Tibial nerve (tissue), 4 donors: ENCODE measurements around the gene TCF25. TPM values are rescaled to one million over a fixed set of nuclear protein-coding genes. Genes with fewer than 3 reads are reported as not detected.
A peak's percentile ranks its signal among the peaks of the same experiment; 100 is the strongest.
"Not testable (repeated sequence)": the region's sequence is repeated elsewhere in the genome, so short reads cannot be mapped to it uniquely, and the experiment has no call there.

Experiments
- DNase-seq, 2 donors: peaks; one replicate each; pipeline ENCODE4 v3.0.0-alpha.2; 2019; ENCODE audit warnings: low spot score in 2 of 2
- H3K27ac ChIP-seq, 4 donors: fragments of 200-600 bp; sonication (generic) in 3 of 4; one replicate each; pipeline ENCODE4 v1.5.1; 2017 to 2019; ENCODE audit warnings: mild to moderate bottlenecking in 1 of 4
- H3K27me3 ChIP-seq, 2 donors: fragments of 200-600 bp; sonication (generic) in 1 of 2; one replicate each; pipeline versions ENCODE4 v1.5.1 to v1.6.0; 2017 to 2019
- H3K36me3 ChIP-seq, 3 donors: fragments of 200-600 bp; sonication (generic); one replicate each; pipeline ENCODE4 v1.5.1; 2018 to 2019
- H3K4me1 ChIP-seq, 4 donors: fragments of 200-600 bp; sonication (generic) in 3 of 4; one replicate each; pipeline ENCODE4 v1.5.1; 2017 to 2019
- H3K4me3 ChIP-seq, 4 donors: fragments of 200-600 bp; sonication (generic) in 3 of 4; one replicate each; pipeline ENCODE4 v1.5.1; 2017 to 2019; ENCODE audit warnings: mild to moderate bottlenecking in 1 of 4, moderate library complexity in 1 of 4
- H3K9me3 ChIP-seq, 4 donors: fragments of 200-600 bp; sonication (generic) in 3 of 4; one replicate each; pipeline ENCODE4 v1.5.1; 2017 to 2019
- EP300 ChIP-seq, 2 donors: sonication (generic); formaldehyde crosslinking; IDR thresholded peaks; one replicate each; pipeline ENCODE4 v1.6.1; 2017; ENCODE audit warnings: antibody characterized with exemption in 2 of 2, mild to moderate bottlenecking in 1 of 2
- POLR2A ChIP-seq, 2 donors: fragments of 450-650 bp; IDR thresholded peaks; one replicate each; pipeline ENCODE4 v1.6.1; 2017; ENCODE audit warnings: antibody characterized with exemption in 2 of 2, mild to moderate bottlenecking in 2 of 2, moderate library complexity in 2 of 2
- WGBS, 2 donors: methylation state at CpG; one replicate each; pipeline ENCODE4 v1.1.5; 2018; 5-methylcytosine and 5-hydroxymethylcytosine counted together
- total RNA-seq, 4 donors: library from RNA; depleted of rRNA; stranded (reverse); fragments of >200 nt; gene quantifications; one replicate each; pipeline ENCODE4 v1.1.0, GENCODE V29; 2016
- TF ChIP-seq, protein P1 (sequence below), 5 experiments: fragments of 200-600 bp in 3 of 5; fragments of 450-650 bp in 2 of 5; sonication (generic) in 3 of 5; IDR thresholded peaks; one replicate each; pipeline ENCODE4 v1.5.1; 2016 to 2019; ENCODE audit warnings: antibody characterized with exemption in 5 of 5, mild to moderate bottlenecking in 3 of 5, moderate library complexity in 2 of 5

The TCF25 gene
- total RNA-seq, 4 donors from 2014 or later: 181 to 350 (median 290) TPM

DNA sequence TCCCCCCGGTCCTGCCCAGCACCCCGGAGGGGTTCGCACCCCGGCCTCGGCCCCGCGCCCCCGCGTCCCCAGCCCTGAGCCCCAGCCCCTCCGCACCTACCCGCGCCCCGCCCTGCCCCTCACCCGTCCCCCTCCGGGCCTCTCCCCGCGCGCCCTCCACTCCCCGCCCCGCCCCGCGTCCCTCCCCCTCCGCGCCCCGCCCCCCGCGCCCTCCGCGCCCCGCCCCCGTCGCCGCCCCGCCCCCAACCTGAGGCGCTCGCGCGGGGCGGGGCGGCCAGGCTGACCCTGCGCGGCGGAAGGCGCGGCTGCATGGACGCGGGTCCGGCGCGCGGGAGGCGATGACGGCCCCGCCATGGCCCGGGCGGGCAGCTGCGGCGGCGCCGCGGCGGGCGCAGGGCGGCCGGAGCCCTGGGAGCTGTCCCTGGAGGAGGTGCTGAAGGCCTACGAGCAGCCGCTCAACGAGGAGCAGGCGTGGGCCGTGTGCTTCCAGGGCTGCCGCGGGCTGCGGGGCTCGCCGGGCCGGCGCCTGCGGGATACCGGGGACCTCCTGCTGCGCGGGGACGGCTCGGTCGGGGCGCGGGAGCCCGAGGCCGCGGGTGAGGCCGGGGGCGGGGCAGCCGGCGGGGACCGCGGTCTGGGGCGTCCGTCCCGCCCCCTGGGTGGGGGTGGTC, 45.1 kb upstream of the TCF25 start, which contains the start of gene SPIRE2:
SPIRE2 (plus strand) TSS at position 277 of the 671 bp plus-strand sequence; CDS start at position 353, 76 bp downstream.
- H3K4me1 ChIP-seq: peaks cover 0 to 17% (median 6%) of the 10 kb centered on the region in 4 donors
- no peaks in the 10 kb centered on the region for H3K9me3 ChIP-seq
- no peaks in the 10 kb centered on the region for H3K27me3 ChIP-seq
- no peaks in the 10 kb centered on the region for H3K36me3 ChIP-seq
- peak within 1 kb of the TSS in 3 of 4 donors; percentile 27 to 49 (median 34) for H3K4me3 ChIP-seq
- TF ChIP-seq POLR2A (IDR thresholded peaks at IDR 0.05) (no peak), EP300 (IDR thresholded peaks at IDR 0.05) (no peak)
- TF ChIP-seq, protein P1, sequence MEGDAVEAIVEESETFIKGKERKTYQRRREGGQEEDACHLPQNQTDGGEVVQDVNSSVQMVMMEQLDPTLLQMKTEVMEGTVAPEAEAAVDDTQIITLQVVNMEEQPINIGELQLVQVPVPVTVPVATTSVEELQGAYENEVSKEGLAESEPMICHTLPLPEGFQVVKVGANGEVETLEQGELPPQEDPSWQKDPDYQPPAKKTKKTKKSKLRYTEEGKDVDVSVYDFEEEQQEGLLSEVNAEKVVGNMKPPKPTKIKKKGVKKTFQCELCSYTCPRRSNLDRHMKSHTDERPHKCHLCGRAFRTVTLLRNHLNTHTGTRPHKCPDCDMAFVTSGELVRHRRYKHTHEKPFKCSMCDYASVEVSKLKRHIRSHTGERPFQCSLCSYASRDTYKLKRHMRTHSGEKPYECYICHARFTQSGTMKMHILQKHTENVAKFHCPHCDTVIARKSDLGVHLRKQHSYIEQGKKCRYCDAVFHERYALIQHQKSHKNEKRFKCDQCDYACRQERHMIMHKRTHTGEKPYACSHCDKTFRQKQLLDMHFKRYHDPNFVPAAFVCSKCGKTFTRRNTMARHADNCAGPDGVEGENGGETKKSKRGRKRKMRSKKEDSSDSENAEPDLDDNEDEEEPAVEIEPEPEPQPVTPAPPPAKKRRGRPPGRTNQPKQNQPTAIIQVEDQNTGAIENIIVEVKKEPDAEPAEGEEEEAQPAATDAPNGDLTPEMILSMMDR (IDR thresholded peaks at IDR 0.05): no peak
- DNase-seq: peak in 1 of 2 donors; percentile 38
- peak within 1 kb of the TSS in 1 of 4 donors; percentile 62 for H3K27ac ChIP-seq
- WGBS, 2 donors: 0% methylated on average over 43 of the region's 98 CpGs; no CpG with 5 or more reads in 1 of the 2 donors

DNA sequence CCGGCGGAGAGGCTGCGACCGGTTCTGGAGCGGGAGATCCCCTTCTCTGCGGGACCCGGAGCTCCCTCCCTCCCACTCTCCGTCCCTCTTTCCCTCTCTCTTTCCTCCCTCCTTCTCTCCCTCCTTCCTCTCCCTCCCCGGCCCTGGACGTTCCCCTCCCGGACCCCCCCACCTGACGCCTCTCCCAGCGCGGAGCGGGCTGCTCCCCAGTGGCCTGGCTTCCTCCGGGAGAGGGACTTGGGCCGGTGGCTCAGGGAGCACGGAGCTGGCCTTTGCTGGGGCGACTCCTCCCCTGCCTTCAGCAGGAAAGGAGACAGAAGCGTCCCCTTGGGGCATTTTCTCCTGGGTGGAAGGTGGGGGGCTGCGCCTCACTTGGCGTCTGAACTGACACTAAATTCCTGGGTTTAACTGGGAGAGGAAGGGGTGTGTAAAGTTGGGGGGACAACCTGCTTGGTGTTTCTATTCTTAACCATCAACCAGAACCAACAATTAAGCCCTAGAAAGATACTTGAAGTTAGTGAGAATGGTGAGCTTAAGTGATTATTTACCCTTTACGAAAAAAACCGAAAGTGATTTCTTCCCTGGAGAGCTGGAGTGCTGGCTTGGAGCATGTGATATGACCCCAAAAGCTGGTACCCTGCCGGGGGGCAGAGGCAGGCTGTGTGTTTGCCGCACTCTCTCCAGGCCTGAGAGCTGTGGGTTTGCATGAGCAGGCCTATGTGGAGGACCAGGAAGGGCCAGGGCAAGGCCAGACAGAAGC, 44.3 kb upstream of the TCF25 start:
- no peak for DNase-seq
- no peaks in the 10 kb centered on the region for H3K36me3 ChIP-seq
- H3K27me3 ChIP-seq: no peaks in the 10 kb centered on the region
- H3K9me3 ChIP-seq: no peaks in the 10 kb centered on the region
- WGBS, 2 donors: 14 to 17% methylated on average over 19 to 26 of the region's 26 CpGs
- peak overlapping the region in 3 of 4 donors; percentile 27 to 49 (median 30) for H3K4me3 ChIP-seq
- H3K4me1 ChIP-seq: peaks cover 0 to 17% (median 6%) of the 10 kb centered on the region in 4 donors
- TF ChIP-seq EP300 (IDR thresholded peaks at IDR 0.05) (no peak), POLR2A (IDR thresholded peaks at IDR 0.05) (no peak)
- TF ChIP-seq, protein P1 (IDR thresholded peaks at IDR 0.05): no peak
- peak overlapping the region in 1 of 4 donors; percentile 62 for H3K27ac ChIP-seq

DNA sequence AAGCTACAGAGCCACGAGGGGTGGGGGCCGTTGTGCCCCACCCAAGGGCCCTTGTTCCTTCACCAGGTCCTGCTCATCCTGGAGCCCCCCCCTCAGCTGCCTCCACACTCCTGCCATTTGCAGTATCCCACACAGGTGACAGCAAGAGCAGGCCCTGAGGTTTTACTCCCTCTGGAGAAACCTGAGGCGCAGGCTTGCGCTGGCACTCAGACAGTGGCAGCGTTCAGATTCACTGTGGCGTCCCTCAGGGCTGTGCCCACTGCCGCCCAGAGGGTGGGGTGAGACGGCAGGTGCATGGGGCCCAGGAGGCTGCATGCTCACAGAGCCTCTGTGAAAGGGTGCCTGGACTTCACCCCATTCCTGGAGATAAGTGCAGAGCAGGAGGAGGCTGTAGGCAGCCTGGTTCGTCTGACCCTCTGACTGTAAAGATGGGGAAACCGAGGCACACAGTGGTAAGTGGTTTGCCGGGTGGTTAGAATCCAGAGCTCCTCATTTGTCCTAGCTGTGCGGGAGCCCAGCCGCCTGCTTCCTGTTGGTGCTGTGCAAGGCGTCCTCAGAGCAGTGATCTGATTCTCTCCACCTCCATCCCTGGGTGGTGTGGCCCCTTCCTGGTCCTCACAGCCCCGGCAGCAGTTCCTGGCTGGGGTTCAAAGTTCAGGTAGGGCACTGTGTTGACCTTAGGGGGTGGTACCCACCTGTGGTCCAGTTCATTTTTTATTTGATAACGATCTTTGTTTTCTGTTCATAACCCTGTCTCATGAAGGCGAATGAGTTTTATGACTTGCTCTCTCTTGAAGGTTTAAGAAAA, 43.6 kb upstream of the TCF25 start:
- Histone ChIP-seq H3K9me3 (no peaks in the 10 kb centered on the region), H3K36me3 (no peaks in the 10 kb centered on the region), H3K4me3 (no peak overlapping the region), H3K4me1 (peaks cover 0 to 17% (median 6%) of the 10 kb centered on the region in 4 donors), H3K27ac (peak overlapping the region in 1 of 4 donors; percentile 15), H3K27me3 (no peaks in the 10 kb centered on the region)
- DNase-seq: no peak
- 78 to 84% methylated on average over 14 to 17 of the region's 17 CpGs for WGBS, 2 donors
- TF ChIP-seq, protein P1 (IDR thresholded peaks at IDR 0.05): no peak
- TF ChIP-seq POLR2A (IDR thresholded peaks at IDR 0.05): no peak
- no peak for TF ChIP-seq EP300 (IDR thresholded peaks at IDR 0.05)

DNA sequence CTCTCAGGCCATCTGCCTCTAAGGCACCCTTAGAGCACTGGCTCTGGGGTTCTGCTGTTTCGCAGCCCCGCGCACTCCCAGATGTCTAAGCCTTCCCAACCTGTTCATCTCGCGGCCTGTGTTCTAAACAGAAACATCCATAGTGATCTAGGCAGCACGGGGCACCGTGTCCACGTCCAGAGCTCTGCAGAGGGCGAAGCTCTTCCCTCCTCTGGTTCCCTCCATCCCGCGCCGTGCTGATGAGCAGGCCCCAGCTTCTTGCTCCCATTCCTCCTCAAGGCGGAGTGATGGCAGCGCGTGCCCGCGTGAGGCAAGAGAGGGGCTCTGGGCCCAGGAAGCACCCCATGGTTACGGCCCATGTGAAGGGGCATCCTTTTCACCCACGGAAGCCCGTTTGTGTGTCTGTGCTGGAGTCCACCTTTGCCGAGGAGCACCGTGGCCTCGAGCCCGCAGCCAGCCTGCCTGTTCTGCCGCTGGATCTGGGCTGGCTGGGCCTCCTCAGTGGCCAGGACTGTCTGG, 41.5 kb upstream of the TCF25 start:
- H3K27ac ChIP-seq: no peak overlapping the region
- H3K36me3 ChIP-seq: no peaks in the 10 kb centered on the region
- H3K4me1 ChIP-seq: peaks cover 0 to 17% (median 6%) of the 10 kb centered on the region in 4 donors
- H3K4me3 ChIP-seq: no peak overlapping the region
- no peaks in the 10 kb centered on the region for H3K27me3 ChIP-seq
- 93 to 94% methylated on average over 25 of the region's 25 CpGs for WGBS, 2 donors
- TF ChIP-seq, protein P1 (IDR thresholded peaks at IDR 0.05): no peak
- TF ChIP-seq POLR2A (IDR thresholded peaks at IDR 0.05) (no peak), EP300 (IDR thresholded peaks at IDR 0.05) (no peak)
- no peak for DNase-seq
- H3K9me3 ChIP-seq: no peaks in the 10 kb centered on the region

DNA sequence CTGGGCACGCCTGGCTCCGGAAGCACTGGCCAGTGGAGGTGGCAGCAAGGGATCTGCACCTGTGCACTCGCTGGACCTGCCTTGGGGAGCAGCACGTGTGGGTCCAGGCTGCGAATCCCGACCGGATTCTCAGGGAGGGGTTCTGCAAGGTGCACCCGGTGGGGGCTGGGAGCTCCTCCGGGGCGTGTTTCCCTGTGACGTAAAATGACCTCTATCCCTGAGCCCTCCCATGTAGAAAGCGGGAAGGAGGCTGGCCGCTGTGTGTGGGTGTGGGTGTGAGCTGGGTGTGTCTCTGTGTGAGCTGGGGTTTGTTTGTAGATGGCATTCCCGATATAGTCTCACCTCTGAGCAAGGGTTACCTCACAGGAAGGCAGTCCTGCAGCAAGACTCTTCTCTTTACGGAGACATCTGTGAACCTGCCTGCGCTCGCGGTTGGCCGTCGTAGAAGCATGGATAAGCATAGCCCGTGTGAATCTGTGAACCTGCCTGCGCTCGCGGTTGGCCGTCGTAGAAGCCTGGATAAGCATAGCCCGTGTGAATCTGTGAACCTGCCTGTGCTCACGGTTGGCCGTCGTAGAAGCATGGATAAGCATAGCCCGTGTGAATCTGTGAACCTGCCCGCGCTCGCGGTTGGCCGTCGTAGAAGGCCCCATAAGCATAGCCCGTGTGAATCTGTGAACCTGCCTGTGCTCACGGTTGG, 39.6 kb upstream of the TCF25 start:
- 95 to 97% methylated on average over 26 to 34 of the region's 39 CpGs for WGBS, 2 donors
- H3K36me3 ChIP-seq, H3K27me3 ChIP-seq, H3K9me3 ChIP-seq, H3K4me3 ChIP-seq, DNase-seq: not testable (repeated sequence)
- H3K4me1 ChIP-seq: peaks cover 0 to 13% (median 7%) of the 10 kb centered on the region in 4 donors
- H3K27ac ChIP-seq: peak overlapping the region in 1 of 4 donors; percentile 32

DNA sequence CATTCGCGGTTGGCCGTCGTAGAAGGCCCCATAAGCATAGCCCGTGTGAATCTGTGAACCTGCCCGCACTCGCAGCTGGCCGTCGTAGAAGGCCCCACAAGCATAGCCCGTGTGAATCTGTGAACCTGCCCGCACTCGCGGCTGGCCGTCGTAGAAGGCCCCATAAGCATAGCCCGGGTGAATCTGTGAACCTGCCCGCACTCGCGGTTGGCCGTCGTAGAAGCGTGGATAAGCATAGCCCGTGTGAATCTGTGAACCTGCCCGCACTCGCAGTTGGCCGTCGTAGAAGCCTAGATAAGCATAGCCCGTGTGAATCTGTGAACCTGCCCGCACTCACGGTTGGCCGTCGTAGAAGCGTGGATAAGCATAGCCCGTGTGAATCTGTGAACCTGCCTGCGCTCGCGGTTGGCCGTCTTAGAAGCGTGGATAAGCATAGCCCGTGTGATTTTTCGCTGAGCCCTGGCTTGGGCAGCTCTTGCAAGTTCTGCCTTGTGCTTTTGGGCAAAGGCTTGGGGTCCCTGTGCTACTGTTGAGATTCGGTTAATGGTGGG, 38.5 kb upstream of the TCF25 start:
- H3K27me3 ChIP-seq, H3K27ac ChIP-seq, H3K36me3 ChIP-seq, DNase-seq, H3K9me3 ChIP-seq, H3K4me3 ChIP-seq: not testable (repeated sequence)
- H3K4me1 ChIP-seq: peaks cover 0 to 13% (median 3%) of the 10 kb centered on the region in 4 donors
- WGBS, 2 donors: 96 to 97% methylated on average over 42 of the region's 42 CpGs

DNA sequence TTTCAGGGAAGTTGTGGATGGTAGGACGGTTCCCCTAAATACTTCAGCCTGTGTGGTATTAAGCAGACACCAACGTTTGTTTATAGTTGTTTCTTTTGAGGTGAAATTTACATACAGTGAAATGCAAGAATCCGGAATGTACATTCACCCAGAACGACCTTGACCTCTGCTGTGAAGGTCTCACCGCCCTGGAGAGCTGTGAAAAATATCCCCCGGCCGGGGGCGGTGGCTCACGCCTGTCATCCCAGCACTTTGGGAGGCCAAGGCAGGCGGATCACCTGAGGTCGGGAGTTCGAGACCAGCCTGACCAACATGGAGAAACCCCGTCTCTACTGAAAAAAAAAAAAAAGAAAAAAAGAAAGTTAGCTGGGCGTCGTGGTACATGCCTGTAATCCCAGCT, 36.9 kb upstream of the TCF25 start:
- not testable (repeated sequence) for H3K27ac ChIP-seq, H3K9me3 ChIP-seq, H3K27me3 ChIP-seq, H3K36me3 ChIP-seq, H3K4me3 ChIP-seq, DNase-seq
- H3K4me1 ChIP-seq: peaks cover 0 to 13% (median 3%) of the 10 kb centered on the region in 4 donors
- 77 to 78% methylated on average over 15 of the region's 15 CpGs for WGBS, 2 donors
